ENCODE measurements around the gene C22orf31.
"Not testable (repeated sequence)": the region's sequence is repeated elsewhere in the genome, so short reads cannot be mapped to it uniquely, and the experiment has no call there.

Gene C22orf31

GRCh38 chr22:29053048-29053702 is 8.5 kb downstream of the C22orf31 start:
- no peak for DNase-seq

GRCh38 chr22:29050457-29050856 is 11.2 kb downstream of the C22orf31 start:
- no peak for DNase-seq

- DNase-seq = no peak
Observed at GRCh38 chr22:29049655-29050263, 11.9 kb downstream of the C22orf31 start.

GRCh38 chr22:29048822-29049654 is 12.6 kb downstream of the C22orf31 start:
- DNase-seq = no peak

- DNase-seq = no peak
Observed at GRCh38 chr22:29044657-29045176, 16.9 kb downstream of the C22orf31 start.

- DNase-seq = no peak
Observed at GRCh38 chr22:29043906-29044575, 17.6 kb downstream of the C22orf31 start.

- DNase-seq = no peak
Observed at GRCh38 chr22:29041408-29041807, 20.2 kb downstream of the C22orf31 start.

- peak; percentile 55 for DNase-seq
Observed at GRCh38 chr22:29040385-29041275, 21.0 kb downstream of the C22orf31 start.

- DNase-seq = not testable (repeated sequence)
Observed at GRCh38 chr22:29039684-29040083, 21.9 kb downstream of the C22orf31 start.

- DNase-seq = no peak
Observed at GRCh38 chr22:29039148-29039547, 22.5 kb downstream of the C22orf31 start.

- DNase-seq = no peak
Observed at GRCh38 chr22:29037340-29037932, 24.2 kb downstream of the C22orf31 start.

- DNase-seq = no peak
Observed at GRCh38 chr22:29032584-29032983, 29.0 kb downstream of the C22orf31 start.

- no peak for DNase-seq
Observed at GRCh38 chr22:29032014-29032475, 29.6 kb downstream of the C22orf31 start.

- no peak for DNase-seq
Observed at GRCh38 chr22:29031227-29032011, 30.2 kb downstream of the C22orf31 start.

- no peak for DNase-seq
Observed at GRCh38 chr22:29030618-29031226, 30.9 kb downstream of the C22orf31 start.

- DNase-seq = no peak
Observed at GRCh38 chr22:29030016-29030617, 31.5 kb downstream of the C22orf31 start.

- DNase-seq = no peak
Observed at GRCh38 chr22:29029202-29030000, 32.2 kb downstream of the C22orf31 start.

- DNase-seq = no peak
Observed at GRCh38 chr22:29028468-29028867, 33.2 kb downstream of the C22orf31 start.

- DNase-seq = no peak
Observed at GRCh38 chr22:29026579-29026978, 35.1 kb downstream of the C22orf31 start.
